Stimulated activated CD4-positive, alpha-beta T cell treated with anti-CD3 and anti-CD28 coated beads, Interleukin-4, amount 100 ng/mL, for 1 hour (primary cell): Measurements from ENCODE around the gene CCDC186.

Experiments used
- DNase-seq: peaks from one replicate; pipeline ENCODE4 v3.0.0-alpha.2; 2020

CCDC186 gene

DNA sequence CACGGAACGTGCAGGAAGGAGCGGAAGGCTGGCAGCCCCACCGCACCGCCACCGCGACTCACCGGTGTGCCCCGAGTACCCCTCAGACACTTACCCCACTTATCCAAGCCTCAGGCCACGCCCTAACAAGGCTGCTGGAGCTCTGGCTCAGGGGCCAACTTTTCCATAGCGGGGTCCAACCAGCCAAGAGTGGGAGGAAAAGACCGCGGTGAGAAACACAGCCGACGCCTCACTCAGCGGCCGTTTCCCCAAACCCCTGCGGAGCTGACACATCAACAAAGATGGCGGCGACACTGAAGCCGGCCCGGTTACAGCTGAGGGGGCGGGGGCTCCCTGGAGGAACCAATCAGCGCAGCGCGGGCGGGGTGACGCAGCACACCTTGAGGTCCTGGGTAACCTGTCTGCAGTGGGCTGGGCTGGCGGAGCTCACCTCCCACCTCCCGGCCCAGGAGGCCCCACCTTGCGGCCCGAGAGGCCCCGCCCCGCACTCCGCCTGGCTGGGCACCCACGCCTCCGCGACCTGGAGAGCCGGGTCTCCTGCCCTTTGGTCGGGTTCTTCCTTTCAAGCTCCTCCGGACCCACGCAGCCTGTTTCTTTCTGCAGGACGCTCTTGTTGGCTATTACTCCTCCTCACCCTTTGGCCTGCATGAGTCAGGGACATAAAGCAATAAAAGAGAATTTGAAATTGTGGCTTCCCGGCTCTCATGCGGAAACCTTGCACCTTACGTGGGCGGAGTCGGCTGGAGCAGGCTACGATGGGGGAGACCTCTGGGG, at the start of gene CCDC186:
TSS of gene CCDC186 (minus strand) at position 283 of the 774 bp plus-strand sequence. CDS start 10,935 bp downstream, outside the sequence.
- peak; percentile 99 for DNase-seq

DNA sequence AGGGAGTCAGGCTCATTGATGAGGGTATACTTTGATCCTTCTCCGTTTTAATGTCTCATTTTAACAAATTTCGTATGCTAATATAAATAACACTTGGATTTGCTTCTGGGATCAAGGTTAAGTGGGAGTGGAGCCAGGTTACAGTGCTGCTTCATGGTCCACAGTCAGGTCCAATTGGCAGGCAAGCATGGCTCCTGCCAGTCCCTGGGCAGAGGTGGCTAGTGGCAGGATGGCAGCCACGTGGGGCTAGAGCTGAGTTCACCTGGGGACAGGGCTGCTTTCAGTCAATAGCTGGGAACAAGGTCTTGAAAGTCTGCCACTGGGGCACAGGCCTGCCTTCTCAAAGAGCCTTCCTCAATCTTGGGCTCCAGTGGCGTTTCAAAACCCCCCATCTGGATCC, 49.1 kb upstream of the CCDC186 start:
- DNase-seq: no peak

- DNase-seq: no peak
These were observed 47.2 kb upstream of the CCDC186 start for GRCh38 chr10:114221235-114221634.

DNA sequence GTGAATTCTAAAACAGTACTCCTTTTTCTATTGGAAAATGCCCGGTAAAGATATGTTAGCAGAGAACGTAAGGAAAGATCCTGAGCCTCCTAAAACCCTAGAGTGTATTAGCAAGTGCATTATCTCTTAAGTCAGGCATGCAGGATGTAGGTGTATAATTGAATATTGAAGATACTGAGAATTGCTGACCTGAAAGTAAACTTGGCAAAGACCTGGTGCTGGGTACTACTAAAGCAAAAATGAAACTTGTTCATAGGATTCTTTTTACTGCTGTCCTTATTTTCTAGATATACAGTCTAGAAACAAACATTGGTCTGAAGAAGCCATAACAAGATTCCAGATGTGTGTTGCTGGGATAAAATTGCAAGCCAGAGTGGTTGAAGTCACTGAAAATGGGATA, 46.3 kb upstream of the CCDC186 start:
- DNase-seq: no peak

GRCh38 chr10:114215033-114215432, 41.0 kb upstream of the CCDC186 start:
- no peak for DNase-seq

- no peak for DNase-seq
These were observed 38.1 kb upstream of the CCDC186 start for GRCh38 chr10:114212153-114212552.

- DNase-seq: no peak
These were observed 34.3 kb upstream of the CCDC186 start for GRCh38 chr10:114208351-114208750.

- no peak for DNase-seq
These were observed 33.3 kb upstream of the CCDC186 start for GRCh38 chr10:114207349-114207748.

GRCh38 chr10:114206902-114207301, 32.9 kb upstream of the CCDC186 start:
- DNase-seq: no peak

DNA sequence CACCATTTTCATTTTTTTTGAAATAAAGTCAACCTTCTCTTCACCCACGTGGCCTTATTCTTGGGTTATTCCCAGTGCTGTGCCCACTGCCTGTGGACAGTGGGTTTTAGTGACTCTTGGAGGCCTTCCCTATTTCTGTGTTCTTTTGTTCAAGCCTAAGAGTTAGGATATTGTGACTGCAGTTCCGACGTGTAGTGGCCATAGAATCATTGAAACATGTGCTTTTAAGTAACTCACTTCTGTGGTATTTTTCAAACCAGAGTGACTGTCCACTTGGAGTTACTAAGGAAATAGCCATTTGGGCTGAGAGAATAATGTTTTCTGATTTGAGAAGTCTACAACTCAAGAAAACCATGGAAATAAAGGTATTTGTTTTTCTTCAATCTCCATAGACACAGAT, 28.8 kb upstream of the CCDC186 start:
- no peak for DNase-seq

DNA sequence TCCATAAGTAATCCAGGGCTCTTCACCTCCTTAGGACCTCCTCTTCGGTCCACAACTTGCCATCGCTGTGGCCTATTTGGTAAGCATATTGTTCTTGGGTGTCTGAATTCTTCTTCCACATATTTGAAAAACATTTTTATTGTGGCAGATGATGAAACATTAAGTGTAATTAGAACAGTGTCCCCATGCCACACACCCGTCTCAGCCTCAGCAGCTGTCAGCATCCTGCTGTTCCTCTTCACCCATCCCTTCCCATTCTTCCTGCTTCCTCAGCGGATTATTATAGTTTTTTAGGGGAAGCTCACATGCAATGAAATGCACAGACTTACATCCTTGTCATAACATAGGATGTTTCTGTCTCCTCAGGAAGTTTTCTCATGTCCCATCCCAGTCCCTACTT, 25.2 kb upstream of the CCDC186 start:
- no peak for DNase-seq

DNA sequence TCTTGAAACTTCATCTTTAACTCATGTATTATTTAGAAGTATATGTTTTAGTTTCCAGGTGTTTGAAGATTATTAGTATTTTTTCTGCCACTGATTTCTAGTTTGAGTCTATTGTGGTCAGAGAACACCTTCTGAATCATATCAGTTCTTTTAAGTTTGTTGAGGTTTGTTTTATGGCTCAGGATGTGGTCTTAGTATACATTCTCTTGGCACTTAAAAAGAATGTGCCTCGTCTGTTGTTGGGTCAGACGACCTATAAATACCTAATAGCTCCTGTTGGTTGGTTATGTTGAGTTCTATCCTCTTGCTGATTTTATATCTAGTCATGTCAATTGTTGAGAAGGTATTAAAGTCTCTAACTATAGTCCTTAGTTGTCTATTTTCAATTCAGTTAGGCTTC, 21.1 kb upstream of the CCDC186 start:
- no peak for DNase-seq

DNA sequence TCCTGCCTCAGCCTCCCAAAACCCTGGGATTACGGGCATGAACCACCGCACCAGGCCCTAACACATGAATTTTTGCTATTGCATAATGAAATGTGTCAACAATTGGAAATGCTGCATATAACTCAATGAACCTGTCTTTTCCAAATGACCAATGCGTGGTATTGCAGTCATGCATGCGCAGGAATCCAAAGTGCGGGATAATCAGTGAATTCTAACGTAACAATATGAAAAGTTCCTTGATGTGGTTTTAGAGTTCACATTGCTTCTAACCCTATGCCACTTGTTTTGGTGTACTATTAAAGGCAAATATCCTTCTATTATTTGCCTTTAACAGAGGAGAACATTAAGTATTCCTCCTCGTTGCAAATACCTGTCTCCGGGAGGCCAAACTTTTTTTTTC, 15.7 kb upstream of the CCDC186 start:
- DNase-seq: no peak

DNA sequence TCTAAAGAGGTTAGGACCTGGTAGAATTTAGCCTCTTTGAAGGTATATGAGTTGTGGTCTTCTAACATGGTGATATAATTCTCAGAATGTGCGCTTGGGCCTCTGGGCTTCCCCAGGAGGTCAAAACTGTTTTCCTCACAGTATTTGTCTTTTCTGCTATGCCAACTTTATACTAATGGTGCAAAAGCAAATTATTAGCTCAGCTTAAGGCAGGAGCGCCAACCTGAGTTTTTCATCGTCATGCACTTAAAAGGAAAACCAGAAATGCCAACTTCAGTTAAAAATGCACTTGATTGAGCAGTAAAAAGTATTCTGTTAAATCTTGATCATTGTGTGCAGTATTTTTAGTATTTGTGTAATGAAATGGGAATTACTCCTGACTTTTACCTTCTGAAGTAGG, 14.9 kb upstream of the CCDC186 start:
- DNase-seq: no peak

DNA sequence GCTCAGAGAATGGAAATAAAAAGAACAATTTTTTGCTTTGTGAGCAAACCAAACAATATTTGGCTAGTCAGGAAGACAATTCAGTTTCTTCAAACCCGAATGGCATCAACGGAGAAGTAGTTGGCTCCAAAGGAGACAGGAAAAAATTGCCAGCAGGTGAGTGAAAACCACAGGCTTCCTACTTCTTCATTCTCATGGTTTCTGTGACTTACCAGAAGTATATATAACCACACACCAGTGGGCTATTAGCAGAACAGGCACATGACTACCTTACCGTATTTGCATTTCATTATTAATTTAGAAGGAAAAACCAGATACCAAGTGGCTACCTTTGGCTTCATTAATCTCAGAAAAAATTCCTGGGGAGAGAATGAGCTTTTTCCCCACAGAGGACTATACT, 14.0 kb upstream of the CCDC186 start:
- no peak for DNase-seq

DNA sequence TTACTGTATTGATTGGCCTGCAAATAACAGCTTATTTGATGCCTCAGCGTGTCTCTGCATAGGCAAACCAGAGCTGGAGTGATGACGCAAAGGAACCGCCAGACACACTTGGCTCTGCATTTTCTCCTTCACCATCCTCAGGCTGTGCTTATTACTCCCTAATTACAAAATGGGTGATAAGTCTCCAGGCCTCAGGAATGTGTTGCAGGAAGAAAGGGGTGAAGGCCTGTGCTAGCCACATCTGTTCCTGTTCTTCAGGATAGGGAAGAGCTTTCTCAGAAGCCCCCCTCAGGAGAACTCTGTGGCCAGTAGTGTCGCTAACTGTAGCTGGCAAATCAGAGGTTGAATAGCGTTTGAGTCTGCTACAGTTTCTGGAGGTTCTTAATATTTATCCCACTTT, 10.3 kb upstream of the CCDC186 start:
- DNase-seq: no peak

GRCh38 chr10:114183563-114183962, 9.6 kb upstream of the CCDC186 start:
- DNase-seq: no peak

DNA sequence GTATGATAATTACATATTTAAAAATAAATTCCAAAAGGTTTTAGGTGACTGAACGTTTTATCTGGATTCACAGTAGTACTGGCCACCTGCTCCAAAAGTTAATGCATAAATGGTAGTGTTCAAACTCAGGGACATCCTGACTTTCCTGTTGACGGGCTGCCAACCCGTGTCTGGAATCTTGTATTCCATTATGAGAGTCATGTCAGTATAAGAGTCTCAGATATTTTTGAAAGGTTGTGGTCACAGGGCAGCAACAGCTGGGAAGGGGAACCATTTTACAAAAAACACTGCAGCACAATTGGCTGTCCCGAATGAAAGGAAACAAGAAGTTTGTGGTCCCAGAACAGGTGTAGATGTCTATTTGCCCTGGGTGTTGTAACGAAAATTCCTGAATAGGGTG, 8.0 kb upstream of the CCDC186 start:
- DNase-seq: no peak

DNA sequence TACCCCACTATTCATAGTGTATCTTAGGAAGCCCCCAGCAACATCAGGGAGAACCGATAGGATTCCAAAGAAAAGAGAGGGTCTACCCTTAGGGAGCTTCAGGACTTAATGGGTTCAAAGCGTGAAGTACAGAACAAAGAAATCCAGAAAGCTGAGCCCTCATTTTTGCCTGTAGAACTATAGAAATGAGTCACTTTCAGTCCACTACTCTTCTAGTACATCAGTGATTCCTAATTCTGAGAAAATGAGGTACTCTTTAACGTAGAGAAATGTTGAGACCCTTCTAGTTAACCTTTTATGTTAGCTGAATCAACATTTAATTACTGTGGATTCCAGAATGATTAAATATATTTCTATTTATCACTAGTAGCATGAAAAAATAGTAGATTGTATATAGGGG, 6.9 kb upstream of the CCDC186 start:
- no peak for DNase-seq

DNA sequence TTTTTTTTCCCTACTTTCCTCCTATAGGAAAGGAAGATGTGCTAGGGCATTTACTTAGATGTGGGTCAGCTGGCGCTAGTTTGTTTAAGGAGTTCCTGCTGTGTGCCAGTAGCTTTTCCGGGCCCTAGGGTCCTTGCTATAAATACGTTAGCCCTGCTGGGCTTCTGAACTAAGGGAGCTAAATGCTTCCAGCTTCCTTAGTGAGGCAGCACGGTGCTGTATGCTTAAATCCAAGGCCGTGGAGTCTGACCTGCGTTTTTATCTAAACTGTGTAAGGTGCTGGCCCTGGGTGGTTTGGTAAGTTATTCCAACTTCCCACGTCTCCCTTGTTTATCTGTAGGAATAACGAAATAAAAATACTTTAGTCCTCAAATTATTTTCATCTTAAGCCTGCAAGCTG, 5.7 kb upstream of the CCDC186 start:
- no peak for DNase-seq

DNA sequence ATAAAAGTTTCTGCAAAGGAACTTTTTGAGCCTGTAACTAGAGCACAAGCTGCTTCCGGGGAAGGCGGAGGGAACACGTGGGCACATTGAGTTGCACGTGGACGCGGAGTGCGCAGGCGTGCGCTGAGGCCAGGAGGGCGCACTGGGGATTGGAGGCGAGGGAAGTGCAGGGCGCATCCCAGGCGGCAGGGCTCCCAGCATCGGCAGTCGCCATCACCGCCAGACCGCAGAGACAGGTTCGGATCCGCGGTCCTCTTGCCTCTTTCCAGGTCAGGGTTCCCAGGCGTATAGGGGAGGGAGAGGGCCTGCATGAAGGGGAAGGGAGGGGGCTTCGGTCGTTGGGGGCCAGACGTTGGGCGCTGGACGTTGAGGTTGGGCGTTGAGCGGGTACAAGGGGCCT, 5.1 kb upstream of the CCDC186 start, which contains the start of gene TDRD1:
TSS of gene TDRD1 (plus strand) at position 206 of the 400 bp plus-strand sequence. CDS start 8,479 bp downstream, outside the sequence.
- DNase-seq: no peak

- DNase-seq: no peak
These were observed 2.5 kb upstream of the CCDC186 start for GRCh38 chr10:114176511-114176910.

- DNase-seq: no peak
These were observed 1.7 kb upstream of the CCDC186 start for GRCh38 chr10:114175667-114176066.

DNA sequence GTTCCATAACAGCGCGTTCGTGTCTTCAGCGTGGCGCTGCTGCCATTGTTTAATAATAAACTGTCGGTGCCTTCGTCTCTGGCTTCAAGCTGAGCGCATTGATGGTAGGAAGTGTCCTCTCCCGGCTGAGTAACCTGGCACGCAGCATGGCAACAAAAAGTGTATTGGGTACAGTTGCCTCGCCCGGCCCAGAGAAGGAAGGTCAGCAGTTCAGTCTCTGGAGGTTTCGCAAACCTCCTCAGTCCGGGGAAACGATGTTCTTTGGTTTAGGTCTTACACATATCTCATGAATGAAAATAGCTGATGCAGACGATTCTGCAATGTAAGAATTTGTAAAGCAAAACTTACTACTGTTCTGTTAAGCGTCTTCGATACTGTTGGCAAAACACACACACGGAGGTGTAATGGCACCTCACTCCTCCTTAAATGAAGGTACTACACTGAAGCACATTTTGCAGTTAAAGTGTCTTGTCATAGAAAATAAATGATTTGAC, 739 bp upstream of the CCDC186 start:
- no peak for DNase-seq

- no peak for DNase-seq
These were observed 441 bp downstream of the CCDC186 start for GRCh38 chr10:114173603-114173920.
